Adipose tissue (tissue), 3 donors: ENCODE measurements around the gene DCLK2. TPM values are rescaled to one million over a fixed set of nuclear protein-coding genes. Genes with fewer than 3 reads are reported as not detected.

Experiments
- H3K27ac ChIP-seq: one replicate; pipeline ENCODE4 v1.5.1; 2013; ENCODE audit warnings: low read depth, low read length
- WGBS, 3 donors: extraction: QIAGEN DNeasy Blood & Tissue Kit; methylation state at CpG; one replicate each; pipeline ENCODE4 v1.1.7; 2013; 5-methylcytosine and 5-hydroxymethylcytosine counted together
- polyA plus RNA-seq, 3 donors: library from polyadenylated mRNA; stranded (reverse); fragments of 200-250 nt; gene quantifications; one replicate each; pipeline ENCODE4 v1.2.3, GENCODE V29; 2013
- donor health status: healthy with polysubstance abuse.
- donor health status: Bipolar disorder and iron deficiency.
- donor health status: healthy.

Gene DCLK2
- polyA plus RNA-seq, 3 donors, result 0.93 to 3.7 (median 2.3) TPM

GRCh38 chr4:150106886-150107285 is 28.6 kb downstream of the DCLK2 start:
- 48 to 60% (median 60%) methylated on average over 3 of the region's 3 CpGs for WGBS, 3 donors

GRCh38 chr4:150108691-150109090 is 30.4 kb downstream of the DCLK2 start:
- WGBS, 3 donors, result 72 to 94% (median 89%) methylated on average over 1 of the region's 1 CpG

More at GRCh38 chr4:150106886-150107285, 28.6 kb downstream of the DCLK2 start:
- H3K27ac ChIP-seq, result no peak overlapping the region

GRCh38 chr4:150114641-150115040 is 36.4 kb downstream of the DCLK2 start:
- 92 to 97% (median 96%) methylated on average over 1 of the region's 1 CpG for WGBS, 3 donors
- H3K27ac ChIP-seq, result no peak overlapping the region

More at GRCh38 chr4:150108691-150109090, 30.4 kb downstream of the DCLK2 start:
- H3K27ac ChIP-seq, result no peak overlapping the region

DNA sequence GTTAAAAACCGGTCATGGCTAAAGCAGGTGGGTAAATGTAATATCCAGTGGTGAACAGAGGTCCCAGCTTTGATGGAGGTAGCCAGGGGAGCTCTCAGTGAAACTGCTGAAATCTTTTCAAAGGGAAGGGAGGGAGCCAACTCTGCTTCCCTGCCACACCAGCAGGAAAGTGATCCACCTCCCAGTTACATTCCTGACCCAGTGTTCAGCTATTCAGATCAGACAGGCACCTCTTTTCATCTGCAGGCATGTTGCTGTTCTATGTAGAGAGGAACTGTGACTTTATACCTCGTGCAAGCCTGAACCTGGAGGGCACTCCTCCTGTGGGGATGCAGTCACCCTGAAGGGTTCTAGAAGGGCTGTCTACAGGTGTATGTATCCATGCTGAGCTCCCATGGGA is 37.6 kb downstream of the DCLK2 start:
- no peak overlapping the region for H3K27ac ChIP-seq
- 89 to 90% (median 89%) methylated on average over 2 of the region's 2 CpGs for WGBS, 3 donors

GRCh38 chr4:150116506-150116905 is 38.3 kb downstream of the DCLK2 start:
- H3K27ac ChIP-seq, result no peak overlapping the region
- WGBS, 3 donors, result 94 to 99% (median 95%) methylated on average over 2 of the region's 2 CpGs

DNA sequence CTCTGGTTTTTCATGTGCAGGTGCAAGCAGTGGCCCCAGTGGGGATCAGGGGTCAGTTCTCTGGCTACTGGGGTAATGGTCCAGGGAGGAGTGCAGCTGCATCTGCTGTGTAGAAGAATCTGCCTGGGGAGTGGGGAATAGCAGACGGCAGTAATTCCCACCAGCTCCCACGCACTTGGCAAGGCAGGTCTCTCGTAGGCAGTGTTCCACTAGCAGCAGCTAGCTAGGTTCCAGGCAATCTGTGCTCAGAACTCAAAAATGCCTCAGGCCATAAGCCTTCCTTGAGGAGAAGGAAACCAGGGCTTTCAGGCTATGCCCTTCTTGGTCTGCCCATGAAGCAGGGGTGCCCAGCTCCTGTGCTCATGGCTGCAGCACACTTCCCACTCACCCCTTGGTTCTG is 38.8 kb downstream of the DCLK2 start:
- no peak overlapping the region for H3K27ac ChIP-seq
- 71 to 83% (median 79%) methylated on average over 3 of the region's 3 CpGs for WGBS, 3 donors

- H3K27ac ChIP-seq, result no peak overlapping the region
- WGBS, 3 donors, result 86 to 88% (median 88%) methylated on average over 3 of the region's 3 CpGs
Measured at GRCh38 chr4:150117629-150118028, 39.4 kb downstream of the DCLK2 start.

GRCh38 chr4:150119492-150119891 is 41.2 kb downstream of the DCLK2 start:
- H3K27ac ChIP-seq, result no peak overlapping the region
- 63 to 92% (median 85%) methylated on average over 1 of the region's 1 CpG for WGBS, 3 donors

DNA sequence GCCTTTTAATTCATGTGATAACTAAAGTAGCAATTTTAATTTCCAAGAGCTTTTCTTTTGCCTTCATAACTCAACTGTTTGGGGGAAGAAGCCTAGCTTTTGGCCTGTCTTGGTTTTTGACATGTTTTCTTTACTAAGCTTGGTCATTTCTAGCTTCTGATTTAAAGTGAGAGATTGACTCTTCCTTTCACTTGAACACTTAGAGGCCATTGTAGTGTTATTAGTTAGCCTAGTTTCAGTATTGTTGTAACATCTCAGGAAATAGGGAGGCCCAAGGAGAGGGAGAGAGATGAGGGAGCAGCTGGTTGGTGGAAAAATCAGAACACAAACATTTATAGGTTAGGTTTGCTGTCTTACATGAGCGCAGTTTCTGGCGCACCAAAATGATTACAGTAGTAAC is 44.8 kb downstream of the DCLK2 start:
- H3K27ac ChIP-seq, result no peak overlapping the region
- 93 to 100% (median 99%) methylated on average over 2 of the region's 2 CpGs for WGBS, 3 donors

DNA sequence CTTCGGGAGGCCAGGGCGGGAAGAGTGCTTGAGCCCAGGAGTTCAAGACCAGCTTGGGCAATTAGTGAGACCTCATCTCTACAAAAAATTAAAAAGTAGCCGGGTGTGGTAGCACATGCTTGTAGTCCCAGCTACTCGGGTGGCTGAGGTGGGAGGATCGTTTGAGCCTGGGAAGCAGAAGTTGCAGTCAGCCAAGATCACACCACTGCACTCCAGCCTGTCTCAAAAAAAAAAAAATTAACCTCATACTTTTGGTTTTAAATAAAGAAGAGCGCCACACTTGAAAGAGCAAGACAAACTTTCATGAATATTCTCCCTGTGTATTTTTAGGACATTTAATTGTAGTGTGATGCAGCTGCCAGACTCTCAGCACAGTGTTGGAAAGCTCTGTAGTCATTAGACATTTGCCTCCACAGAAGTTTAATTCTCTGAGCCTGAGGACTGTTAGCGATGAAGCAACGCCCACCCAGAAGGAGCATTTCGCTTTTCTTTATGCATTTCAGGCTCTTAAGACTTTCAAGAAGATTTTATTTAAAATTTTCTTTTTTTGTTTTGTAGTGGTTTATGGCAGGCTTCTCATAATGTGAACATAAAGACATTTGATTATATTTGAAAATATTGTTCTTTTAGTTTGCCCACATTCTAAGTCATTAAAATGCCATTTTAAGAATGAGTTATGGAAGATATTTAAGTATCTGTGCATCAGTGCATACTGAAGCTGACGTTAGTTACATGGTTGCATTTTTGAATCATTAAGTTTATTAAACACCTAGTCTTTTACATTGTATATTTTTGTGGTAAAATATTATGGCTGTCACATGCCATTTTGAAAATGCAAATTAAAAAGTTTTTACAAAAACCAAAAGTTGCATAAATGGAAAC is 45.8 kb downstream of the DCLK2 start:
- WGBS, 3 donors, result 80 to 92% (median 83%) methylated on average over 10 of the region's 10 CpGs
- H3K27ac ChIP-seq, result no peak overlapping the region

GRCh38 chr4:150126201-150126863 is 48.1 kb downstream of the DCLK2 start:
- WGBS, 3 donors, result 57 to 72% (median 59%) methylated on average over 3 of the region's 3 CpGs

GRCh38 chr4:150126864-150127203 is 48.6 kb downstream of the DCLK2 start:
- WGBS, 3 donors, result 31 to 52% (median 43%) methylated on average over 1 of the region's 1 CpG
- H3K27ac ChIP-seq, result no peak overlapping the region

More at GRCh38 chr4:150126201-150126863, 48.1 kb downstream of the DCLK2 start:
- H3K27ac ChIP-seq, result no peak overlapping the region

DNA sequence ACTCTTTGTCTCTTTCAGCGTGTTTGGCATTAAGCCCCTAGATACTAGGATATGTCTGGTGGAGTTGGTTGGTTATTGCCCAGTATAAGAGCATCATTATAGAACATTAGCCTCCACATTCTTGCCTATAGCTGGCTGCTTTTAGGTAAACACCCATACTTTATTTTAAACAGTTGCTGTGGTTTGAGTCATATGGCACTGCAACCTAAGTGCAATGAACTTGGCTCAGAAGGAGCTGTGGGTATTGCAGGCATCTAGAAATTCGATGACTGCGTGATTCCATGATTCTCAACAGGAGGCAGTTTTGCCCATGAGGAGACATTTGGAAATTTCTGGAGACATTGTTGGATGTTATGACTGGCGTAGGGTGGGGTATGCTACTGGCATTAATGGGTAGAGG is 49.5 kb downstream of the DCLK2 start:
- H3K27ac ChIP-seq, result no peak overlapping the region
- WGBS, 3 donors, result 96 to 100% (median 98%) methylated on average over 4 of the region's 4 CpGs

DNA sequence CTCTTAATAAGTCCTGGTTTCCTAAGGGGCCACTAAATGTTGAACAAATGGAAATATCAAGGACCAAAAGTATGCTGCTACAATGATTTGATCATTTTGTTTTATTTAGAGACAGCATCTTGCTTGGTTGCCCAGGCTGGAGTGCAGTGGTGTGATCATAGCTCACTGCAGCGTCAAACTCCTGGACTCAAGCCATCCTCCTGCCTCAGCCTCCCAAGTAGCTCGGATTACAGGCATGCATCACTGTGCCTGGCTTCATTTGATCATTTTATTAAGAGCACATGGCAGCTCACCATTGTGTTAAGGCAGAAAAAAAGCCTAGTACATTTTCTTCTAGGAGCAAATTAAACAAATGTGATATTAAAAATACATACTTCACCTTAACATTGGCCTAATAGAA is 52.7 kb downstream of the DCLK2 start:
- no peak overlapping the region for H3K27ac ChIP-seq
- WGBS, 3 donors, result 60 to 81% (median 69%) methylated on average over 2 of the region's 2 CpGs

GRCh38 chr4:150131581-150132228 is 53.5 kb downstream of the DCLK2 start:
- no peak overlapping the region for H3K27ac ChIP-seq
- 94 to 100% (median 100%) methylated on average over 1 of the region's 1 CpG for WGBS, 3 donors

- H3K27ac ChIP-seq, result no peak overlapping the region
Measured at GRCh38 chr4:150133605-150134004, 55.4 kb downstream of the DCLK2 start.

GRCh38 chr4:150135134-150135772 is 57.0 kb downstream of the DCLK2 start:
- WGBS, 3 donors, result 64 to 66% (median 65%) methylated on average over 4 of the region's 4 CpGs
- H3K27ac ChIP-seq, result no peak overlapping the region

DNA sequence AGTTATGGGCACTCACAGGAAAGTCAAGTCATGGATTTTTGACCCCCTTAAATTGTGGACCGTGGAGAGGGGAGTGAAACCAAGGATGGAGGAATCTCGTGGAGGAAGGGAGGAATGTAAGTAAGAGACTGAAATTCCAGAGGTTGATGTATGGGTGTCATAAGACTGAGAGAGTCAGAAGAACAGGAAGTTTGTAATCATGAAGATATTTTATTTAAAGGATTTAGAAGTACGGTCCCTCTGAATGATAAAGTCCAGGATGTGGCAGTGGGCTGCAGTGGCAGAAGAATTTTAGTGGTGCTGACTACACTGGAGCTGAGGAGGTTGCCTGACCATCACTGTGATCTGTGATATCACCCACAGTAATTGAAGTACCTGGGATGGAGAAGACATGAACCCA is 57.8 kb downstream of the DCLK2 start:
- WGBS, 3 donors, result 70 to 85% (median 78%) methylated on average over 3 of the region's 3 CpGs
- no peak overlapping the region for H3K27ac ChIP-seq

- no peak overlapping the region for H3K27ac ChIP-seq
Measured at GRCh38 chr4:150136481-150136880, 58.2 kb downstream of the DCLK2 start.
